ACC112 (cell line): ENCODE data around the gene SZRD1.
A peak's percentile ranks its signal among the peaks of the same experiment; 100 is the strongest.

Experiments used
- H2AFZ ChIP-seq: fragments of 200-600 bp; sonication (generic); one replicate; pipeline ENCODE4 v1.6.0; 2017; ENCODE audit warnings: antibody characterized with exemption, low read length; ENCODE audit not compliant: unreplicated experiment
- H3K27ac ChIP-seq: fragments of 200-600 bp; sonication (generic); 2 replicates; pipeline ENCODE4 v1.5.1; 2014; ENCODE audit warnings: low read depth, mild to moderate bottlenecking, antibody characterized with exemption, low read length, moderate library complexity
- H3K27me3 ChIP-seq: fragments of 200-600 bp; sonication (generic); 2 replicates; pipeline ENCODE4 v1.6.1; 2014; ENCODE audit warnings: mild to moderate bottlenecking, antibody characterized with exemption, low read length, moderate library complexity, mixed read lengths; ENCODE audit not compliant: insufficient read depth
- H3K36me3 ChIP-seq: fragments of 200-600 bp; sonication (generic); 2 replicates; pipeline ENCODE4 v1.6.1; 2016; ENCODE audit warnings: mild to moderate bottlenecking, antibody characterized with exemption, low read length, moderate library complexity, mixed read lengths; ENCODE audit not compliant: insufficient read depth
- H3K4me1 ChIP-seq: fragments of 200-600 bp; sonication (generic); one replicate; pipeline ENCODE4 v1.6.1; 2016; ENCODE audit warnings: low read length, mixed read lengths; ENCODE audit not compliant: insufficient read depth, unreplicated experiment, control insufficient read depth
- H3K4me3 ChIP-seq: fragments of 200-600 bp; sonication (generic); 2 replicates; pipeline ENCODE4 v1.5.1; 2014; ENCODE audit warnings: mild to moderate bottlenecking, low read depth, low read length
- H3K79me2 ChIP-seq: fragments of 200-600 bp; sonication (generic); one replicate; pipeline ENCODE4 v1.6.0; 2016; ENCODE audit warnings: low read length; ENCODE audit not compliant: control insufficient read depth, unreplicated experiment, insufficient read depth

The SZRD1 gene

GRCh38 chr1:16398371-16398953 is 31.4 kb downstream of the SZRD1 start:
- peaks cover 11% of the 10 kb centered on the region for H3K79me2 ChIP-seq
- H3K36me3 ChIP-seq: 0 out of 2 replicates have a peak, but pooled peaks cover 4% of the 10 kb centered on the region
- no peak overlapping the region for H3K4me3 ChIP-seq
- H2AFZ ChIP-seq: no peak overlapping the region
- no peak overlapping the region for H3K27ac ChIP-seq
- no peaks in the 10 kb centered on the region for H3K27me3 ChIP-seq
- H3K4me1 ChIP-seq: peaks cover 28% of the 10 kb centered on the region

DNA sequence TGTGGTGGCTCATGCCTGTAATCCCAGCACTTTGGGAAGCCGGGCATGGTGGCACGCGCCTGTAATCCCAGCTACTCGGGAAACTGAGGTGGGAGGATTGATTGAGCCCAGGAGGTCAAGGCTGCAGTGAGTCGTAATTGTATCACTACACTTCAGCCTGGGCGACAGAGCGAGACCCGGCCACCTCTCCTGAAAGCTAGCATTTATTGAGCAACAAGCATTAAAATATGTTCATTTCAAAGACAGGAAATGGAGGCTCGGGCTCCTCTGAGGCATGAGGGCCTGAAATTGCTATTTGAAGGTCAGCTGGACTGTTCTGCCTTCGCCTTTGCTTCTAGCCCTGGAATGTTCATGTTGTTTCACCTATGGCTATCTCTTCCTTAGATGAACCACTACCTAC is 35.7 kb downstream of the SZRD1 start:
- Histone ChIP-seq H3K27me3 (no peaks in the 10 kb centered on the region), H2AFZ (no peak overlapping the region), H3K36me3 (no peaks in the 10 kb centered on the region), H3K4me1 (peaks cover 10% of the 10 kb centered on the region), H3K4me3 (no peak overlapping the region), H3K27ac (peak overlapping the region; percentile 63), H3K79me2 (no peaks in the 10 kb centered on the region)

DNA sequence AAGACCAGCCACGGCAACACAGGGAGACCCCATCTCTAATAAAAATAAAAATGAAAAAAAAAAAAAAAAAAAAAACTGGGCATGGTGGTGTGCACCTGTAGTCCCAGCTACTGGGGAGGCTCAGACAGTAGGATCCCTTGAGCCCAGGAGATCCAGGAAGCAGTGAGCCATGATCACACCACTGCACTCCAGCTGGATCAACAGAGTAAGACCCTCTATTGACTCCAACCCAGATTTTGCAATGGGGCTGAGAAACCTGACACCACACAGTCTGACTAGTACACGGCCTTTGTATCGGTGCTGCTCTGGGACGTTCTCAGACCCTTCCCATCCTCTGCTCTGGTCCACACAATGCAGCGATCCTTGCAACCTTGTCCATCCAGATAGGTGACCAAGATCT is 38.4 kb downstream of the SZRD1 start:
- no peak overlapping the region for H3K4me3 ChIP-seq
- no peaks in the 10 kb centered on the region for H3K36me3 ChIP-seq
- peaks cover 10% of the 10 kb centered on the region for H3K4me1 ChIP-seq
- no peaks in the 10 kb centered on the region for H3K27me3 ChIP-seq
- no peak overlapping the region for H2AFZ ChIP-seq
- H3K27ac ChIP-seq: no peak overlapping the region
- H3K79me2 ChIP-seq: no peaks in the 10 kb centered on the region

GRCh38 chr1:16406868-16407267 is 39.8 kb downstream of the SZRD1 start:
- no peaks in the 10 kb centered on the region for H3K79me2 ChIP-seq
- H3K36me3 ChIP-seq: no peaks in the 10 kb centered on the region
- no peak overlapping the region for H3K4me3 ChIP-seq
- peaks cover 10% of the 10 kb centered on the region for H3K4me1 ChIP-seq
- no peak overlapping the region for H3K27ac ChIP-seq
- no peaks in the 10 kb centered on the region for H3K27me3 ChIP-seq
- H2AFZ ChIP-seq: no peak overlapping the region

- Histone ChIP-seq H3K4me3 (no peak overlapping the region), H3K4me1 (no peaks in the 10 kb centered on the region), H3K79me2 (no peaks in the 10 kb centered on the region), H3K27ac (no peak overlapping the region), H2AFZ (no peak overlapping the region), H3K36me3 (no peaks in the 10 kb centered on the region), H3K27me3 (no peaks in the 10 kb centered on the region)
Measured at GRCh38 chr1:16409536-16410152, 42.6 kb downstream of the SZRD1 start.

DNA sequence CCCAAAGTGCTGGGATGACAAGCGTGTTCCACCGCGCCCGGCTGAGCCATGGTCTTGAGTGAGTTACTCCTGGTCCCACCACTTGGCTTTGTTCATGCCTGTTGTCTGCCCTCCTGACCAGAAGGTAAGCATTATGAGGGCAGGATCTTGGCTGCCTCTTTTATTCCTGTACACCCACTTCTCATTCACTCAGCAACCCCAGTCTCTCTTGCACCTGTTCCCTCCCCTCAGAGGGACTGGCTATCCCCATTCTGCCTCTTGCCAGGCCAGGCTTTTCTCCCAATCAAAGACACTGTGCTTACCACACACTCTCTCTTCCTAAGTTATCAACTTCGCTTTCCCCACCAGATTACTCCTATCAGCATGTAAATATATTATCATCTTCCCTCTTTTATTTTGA is 43.8 kb downstream of the SZRD1 start:
- Histone ChIP-seq H3K4me1 (no peaks in the 10 kb centered on the region), H3K79me2 (no peaks in the 10 kb centered on the region), H3K27ac (no peak overlapping the region), H3K4me3 (no peak overlapping the region), H2AFZ (no peak overlapping the region), H3K27me3 (no peaks in the 10 kb centered on the region), H3K36me3 (no peaks in the 10 kb centered on the region)

GRCh38 chr1:16413191-16413590 is 46.1 kb downstream of the SZRD1 start:
- H2AFZ ChIP-seq: no peak overlapping the region
- no peaks in the 10 kb centered on the region for H3K4me1 ChIP-seq
- no peaks in the 10 kb centered on the region for H3K27me3 ChIP-seq
- no peak overlapping the region for H3K27ac ChIP-seq
- no peaks in the 10 kb centered on the region for H3K79me2 ChIP-seq
- no peaks in the 10 kb centered on the region for H3K36me3 ChIP-seq
- H3K4me3 ChIP-seq: no peak overlapping the region

GRCh38 chr1:16418823-16419425 is 51.9 kb downstream of the SZRD1 start:
- no peak overlapping the region for H3K27ac ChIP-seq
- no peaks in the 10 kb centered on the region for H3K79me2 ChIP-seq
- no peaks in the 10 kb centered on the region for H3K4me1 ChIP-seq
- H3K4me3 ChIP-seq: no peak overlapping the region
- H2AFZ ChIP-seq: no peak overlapping the region
- H3K27me3 ChIP-seq: no peaks in the 10 kb centered on the region
- no peaks in the 10 kb centered on the region for H3K36me3 ChIP-seq

GRCh38 chr1:16420424-16421118 is 53.5 kb downstream of the SZRD1 start:
- Histone ChIP-seq H3K4me3 (no peak overlapping the region), H3K36me3 (no peaks in the 10 kb centered on the region), H3K4me1 (no peaks in the 10 kb centered on the region), H3K79me2 (no peaks in the 10 kb centered on the region), H3K27me3 (no peaks in the 10 kb centered on the region), H2AFZ (no peak overlapping the region), H3K27ac (no peak overlapping the region)

- Histone ChIP-seq H2AFZ (no peak overlapping the region), H3K4me3 (no peak overlapping the region), H3K79me2 (no peaks in the 10 kb centered on the region), H3K36me3 (no peaks in the 10 kb centered on the region), H3K27me3 (no peaks in the 10 kb centered on the region), H3K4me1 (no peaks in the 10 kb centered on the region), H3K27ac (no peak overlapping the region)
Measured at GRCh38 chr1:16421201-16421600, 54.2 kb downstream of the SZRD1 start.
